Loucy (cell line): ENCODE results near the gene PIANP.
"Not testable (repeated sequence)": the region's sequence is repeated elsewhere in the genome, so short reads cannot be mapped to it uniquely, and the experiment has no call there.

Source experiments
- EZH2phosphoT487 ChIP-seq: fragments of 200-600 bp; IDR thresholded peaks from 2 replicates; pipeline ENCODE4 v1.6.1; 2018; ENCODE audit warnings: antibody characterized with exemption, mild to moderate bottlenecking, moderate library complexity, borderline replicate concordance
- TF ChIP-seq, protein P1 (sequence below): fragments of 200-600 bp; sonication (generic); conservative IDR thresholded peaks from 2 replicates; pipeline ENCODE4 v1.5.1; 2014; ENCODE audit warnings: mild to moderate bottlenecking, antibody characterized with exemption, low read length

DNA sequence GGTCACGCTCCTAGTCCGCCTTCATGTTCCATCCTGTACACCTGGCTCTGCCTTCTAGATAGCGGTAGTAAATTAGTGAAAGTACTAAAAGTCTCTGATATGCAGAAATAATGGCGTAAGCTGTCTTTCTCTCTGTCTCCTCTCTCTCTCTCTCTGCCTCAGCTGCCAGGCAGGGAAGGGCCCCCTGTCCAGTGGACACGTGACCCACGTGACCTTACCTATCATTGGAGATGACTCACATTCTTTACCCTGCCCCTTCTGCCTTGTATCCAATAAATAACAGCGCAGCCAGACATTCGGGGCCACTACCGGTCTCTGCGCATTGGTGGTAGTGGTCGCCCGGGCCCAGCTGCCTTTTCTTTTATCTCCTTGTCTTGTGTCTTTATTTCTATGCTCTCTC is 41.5 kb upstream of the PIANP start:
- TF ChIP-seq, protein P1, sequence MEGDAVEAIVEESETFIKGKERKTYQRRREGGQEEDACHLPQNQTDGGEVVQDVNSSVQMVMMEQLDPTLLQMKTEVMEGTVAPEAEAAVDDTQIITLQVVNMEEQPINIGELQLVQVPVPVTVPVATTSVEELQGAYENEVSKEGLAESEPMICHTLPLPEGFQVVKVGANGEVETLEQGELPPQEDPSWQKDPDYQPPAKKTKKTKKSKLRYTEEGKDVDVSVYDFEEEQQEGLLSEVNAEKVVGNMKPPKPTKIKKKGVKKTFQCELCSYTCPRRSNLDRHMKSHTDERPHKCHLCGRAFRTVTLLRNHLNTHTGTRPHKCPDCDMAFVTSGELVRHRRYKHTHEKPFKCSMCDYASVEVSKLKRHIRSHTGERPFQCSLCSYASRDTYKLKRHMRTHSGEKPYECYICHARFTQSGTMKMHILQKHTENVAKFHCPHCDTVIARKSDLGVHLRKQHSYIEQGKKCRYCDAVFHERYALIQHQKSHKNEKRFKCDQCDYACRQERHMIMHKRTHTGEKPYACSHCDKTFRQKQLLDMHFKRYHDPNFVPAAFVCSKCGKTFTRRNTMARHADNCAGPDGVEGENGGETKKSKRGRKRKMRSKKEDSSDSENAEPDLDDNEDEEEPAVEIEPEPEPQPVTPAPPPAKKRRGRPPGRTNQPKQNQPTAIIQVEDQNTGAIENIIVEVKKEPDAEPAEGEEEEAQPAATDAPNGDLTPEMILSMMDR = not testable (repeated sequence)
- TF ChIP-seq EZH2phosphoT487 = not testable (repeated sequence)
